CD4-positive, alpha-beta memory T cell (primary cell): ENCODE data around the gene SOCS2. TPM values are rescaled to one million over a fixed set of nuclear protein-coding genes. Genes with fewer than 3 reads are reported as not detected.
A peak's percentile ranks its signal among the peaks of the same experiment; 100 is the strongest.

ENCODE experiments used
- CTCF ChIA-PET: fragments of 350-600 bp; sonication (Branson Sonifier 250); formaldehyde crosslinking; loops from one replicate; lab custom pipeline; 2021; ENCODE audit warnings: inconsistent platforms; ENCODE audit not compliant: partially characterized antibody; lab: Charles Lee
- POLR2A ChIA-PET: fragments of 350-600 bp; sonication (Branson Sonifier 250); formaldehyde crosslinking; loops from one replicate; lab custom pipeline; 2021; ENCODE audit not compliant: partially characterized antibody; lab: Charles Lee
- DNase-seq, 5 donors: peaks; one replicate each; pipeline versions ENCODE4 v3.0.0 to v3.0.0-alpha.2; 2020 to 2022; ENCODE audit warnings: mixed read lengths in 1 of 5
- H3K27ac ChIP-seq: one replicate; pipeline ENCODE4 v1.7.0; 2013; ENCODE audit warnings: low read depth, low read length
- H3K27me3 ChIP-seq: 2 replicates; pipeline ENCODE4 v1.7.0; 2013; ENCODE audit warnings: mild to moderate bottlenecking, low read length, moderate library complexity; ENCODE audit not compliant: insufficient read depth
- H3K36me3 ChIP-seq: 2 replicates; pipeline ENCODE4 v1.7.0; 2013; ENCODE audit warnings: mild to moderate bottlenecking, low read length, moderate library complexity; ENCODE audit not compliant: insufficient read depth
- H3K4me1 ChIP-seq: 2 replicates; pipeline ENCODE4 v1.7.0; 2013; ENCODE audit warnings: mild to moderate bottlenecking, low read length, moderate library complexity; ENCODE audit not compliant: insufficient read depth
- H3K4me3 ChIP-seq, 2 donors: one replicate each; pipeline ENCODE4 v1.7.0; 2013; ENCODE audit warnings: low read length in 2 of 2, mild to moderate bottlenecking in 1 of 2
- H3K9me3 ChIP-seq, 2 donors: one replicate each; pipeline ENCODE4 v1.7.0; 2013; ENCODE audit warnings: low read length in 2 of 2, control low read depth in 1 of 2; ENCODE audit not compliant: control insufficient read depth in 1 of 2
- H3K27ac Mint-ChIP-seq, 7 donors: one replicate each; pipeline ENCODE4 v1.8.0; 2020 to 2021; ENCODE audit warnings: mixed read lengths in 7 of 7, mild to moderate bottlenecking in 6 of 7, inconsistent platforms in 3 of 7, moderate library complexity in 3 of 7
- H3K27me3 Mint-ChIP-seq, 2 donors: one replicate each; pipeline ENCODE4 v1.8.0; 2020 to 2021; ENCODE audit warnings: mixed read lengths in 2 of 2
- H3K36me3 Mint-ChIP-seq, 2 donors: one replicate each; pipeline ENCODE4 v1.8.0; 2020 to 2021; ENCODE audit warnings: mixed read lengths in 2 of 2, inconsistent platforms in 1 of 2, mild to moderate bottlenecking in 1 of 2
- H3K4me1 Mint-ChIP-seq, 4 donors: one replicate each; pipeline ENCODE4 v1.8.0; 2020 to 2021; ENCODE audit warnings: mixed read lengths in 4 of 4, mild to moderate bottlenecking in 1 of 4
- H3K4me3 Mint-ChIP-seq, 8 donors: one replicate each; pipeline ENCODE4 v1.8.0; 2020 to 2021; ENCODE audit warnings: mixed read lengths in 8 of 8, mild to moderate bottlenecking in 7 of 8, moderate library complexity in 6 of 8, inconsistent platforms in 3 of 8
- H3K9me3 Mint-ChIP-seq, 8 donors: one replicate each; pipeline ENCODE4 v1.8.0; 2020 to 2021; ENCODE audit warnings: mixed read lengths in 8 of 8, mild to moderate bottlenecking in 5 of 8, inconsistent platforms in 3 of 8, moderate library complexity in 1 of 8
- intact Hi-C: fragments of 100-400 bp; cut with micrococcal nuclease; formaldehyde crosslinking; loops from one replicate; pipeline ENCODE4 v1.15.1; 2023
- polyA plus RNA-seq, 2 donors: library from polyadenylated mRNA; unstranded; fragments of 300-500 nt; fragmentation: Illumina TruSeq; gene quantifications; one replicate each; pipeline ENCODE4 v1.2.3, GENCODE V29; 2021
- total RNA-seq, 2 experiments: library from RNA; stranded (reverse); gene quantifications; one replicate each; pipeline ENCODE4 v1.2.3, GENCODE V29; 2021

The SOCS2 gene, protein sequence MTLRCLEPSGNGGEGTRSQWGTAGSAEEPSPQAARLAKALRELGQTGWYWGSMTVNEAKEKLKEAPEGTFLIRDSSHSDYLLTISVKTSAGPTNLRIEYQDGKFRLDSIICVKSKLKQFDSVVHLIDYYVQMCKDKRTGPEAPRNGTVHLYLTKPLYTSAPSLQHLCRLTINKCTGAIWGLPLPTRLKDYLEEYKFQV
- total RNA-seq (1 to 10 TPM; 1.7 to 2.6 TPM), polyA plus RNA-seq (10 to 100 TPM; 37.3 to 69.0 TPM)

DNA sequence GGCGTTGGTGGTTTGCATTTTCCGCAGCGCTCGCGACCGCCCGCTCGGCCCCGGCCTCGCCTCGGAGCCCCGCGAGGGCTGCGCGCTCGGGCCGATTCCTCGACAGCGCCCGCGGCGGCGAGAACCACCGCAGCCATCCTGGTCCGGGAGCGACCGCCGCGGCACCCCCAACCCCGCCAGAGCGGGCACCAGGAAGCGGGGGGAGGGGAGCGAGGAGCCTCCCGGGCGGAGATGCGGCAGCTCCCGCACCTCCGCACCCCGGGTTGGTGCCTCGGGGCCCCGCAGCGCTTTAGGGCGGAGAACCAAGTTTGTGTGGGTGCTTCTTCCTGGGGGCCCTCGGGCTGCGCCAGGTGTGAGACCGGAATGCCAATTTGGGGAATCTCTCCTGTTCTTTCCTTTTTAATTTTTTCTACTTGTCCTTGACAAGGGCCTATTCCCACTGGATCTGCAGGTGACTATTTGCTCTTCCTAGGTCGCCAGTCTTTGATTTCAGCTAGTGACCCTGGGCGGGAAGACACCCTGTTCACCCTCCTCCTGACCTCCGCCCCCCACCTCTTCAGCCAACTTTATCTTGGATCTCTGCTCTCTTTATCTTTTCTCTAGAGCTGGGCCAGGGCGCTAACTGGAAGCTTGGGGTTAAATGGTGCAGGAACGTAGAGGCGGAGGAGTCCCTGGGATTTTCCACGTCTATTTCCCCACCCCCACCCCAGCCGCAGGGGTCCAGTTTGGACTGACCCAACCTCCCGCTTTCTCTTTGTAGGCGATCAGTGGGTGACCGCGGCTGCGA lies at the start of gene SOCS2:
SOCS2 (plus strand) TSS at position 751 of the 787 bp plus-strand sequence. CDS start 223 bp downstream, outside the sequence.
- ChIA-PET CTCF (interaction anchor here (0.7 to 6.7 kb wide), 4 partner anchors 21 to 529 kb away, joined by 3 to 57 read pairs (median 5); no protein-coding TSS in a partner anchor), POLR2A (interaction anchor here (0.9 to 1.9 kb wide), 6 partner anchors 13 to 1168 kb away, joined by 3 to 7 read pairs (median 4); partner anchors contain the start of gene CRADD)
- peak within 1 kb of the TSS; percentile 71 to 78 for H3K4me3 ChIP-seq
- H3K4me1 Mint-ChIP-seq, result peaks cover 25 to 62% (median 32%) of the 10 kb centered on the region in 4 donors
- H3K27me3 ChIP-seq, result peaks cover 3% of the 10 kb centered on the region
- peaks cover 1 to 2% of the 10 kb centered on the region in 2 donors for H3K27me3 Mint-ChIP-seq
- H3K36me3 ChIP-seq, result no peaks in the 10 kb centered on the region
- H3K9me3 ChIP-seq, result no peaks in the 10 kb centered on the region
- H3K4me3 Mint-ChIP-seq, result peak within 1 kb of the TSS; percentile 94 to 99 (median 96)
- H3K27ac ChIP-seq, result peak within 1 kb of the TSS; percentile 73
- peaks cover 45% of the 10 kb centered on the region for H3K4me1 ChIP-seq
- DNase-seq, result peak; percentile 23 to 42 (median 33)
- peak within 1 kb of the TSS; percentile 83 to 96 (median 91) for H3K27ac Mint-ChIP-seq
- intact Hi-C loops, result loop anchor here (1.0 to 5.0 kb wide), 8 partner anchors 105 to 1645 kb away; partner anchors contain the start of genes CRADD, EEA1, FGD6 and NR2C1
- H3K9me3 Mint-ChIP-seq, result no peaks in the 10 kb centered on the region
- H3K36me3 Mint-ChIP-seq, result peaks cover 12 to 25% of the 10 kb centered on the region in 2 donors

DNA sequence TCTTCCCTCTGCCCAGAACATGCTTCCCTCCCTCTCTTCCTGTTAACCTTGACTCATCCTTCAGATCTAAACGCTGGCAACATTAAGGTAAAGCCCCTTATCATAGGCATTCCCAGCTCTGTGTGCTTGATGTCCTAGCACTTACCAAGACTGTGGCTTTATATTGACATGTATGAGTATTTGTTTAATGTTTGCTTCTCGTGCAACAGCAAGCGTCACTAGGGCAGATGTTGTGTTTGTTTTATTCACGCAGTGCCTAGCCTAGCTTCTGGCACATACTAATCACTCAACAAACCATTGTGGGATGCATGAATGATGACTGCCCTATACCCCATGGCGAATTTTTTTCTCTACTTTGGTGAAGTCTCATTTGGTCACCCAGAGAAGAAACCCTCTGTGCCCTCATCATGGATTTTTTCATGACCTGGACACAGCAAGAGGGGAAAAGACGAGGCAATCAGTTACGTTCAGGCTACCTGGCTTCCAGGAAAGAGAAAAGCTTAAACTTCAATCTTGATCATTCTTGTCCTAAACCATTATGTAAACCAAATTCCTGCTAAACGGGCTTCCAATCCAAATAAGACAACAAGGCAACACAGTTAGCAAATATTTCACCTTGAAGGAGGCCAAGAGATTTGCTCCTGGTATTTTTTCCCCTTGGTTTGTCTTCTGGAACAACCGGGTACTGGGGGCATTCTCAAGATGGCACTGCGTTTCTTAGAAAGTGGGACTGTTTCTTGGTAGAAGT lies 47.9 kb upstream of the SOCS2 start:
- Mint-ChIP-seq H3K9me3 (no peaks in the 10 kb centered on the region), H3K4me3 (no peak overlapping the region), H3K27ac (no peak overlapping the region), H3K36me3 (no peaks in the 10 kb centered on the region), H3K4me1 (peaks cover 0 to 5% (median 2%) of the 10 kb centered on the region in 4 donors), H3K27me3 (peaks cover 1 to 4% of the 10 kb centered on the region in 2 donors)
- Histone ChIP-seq H3K27ac (no peak overlapping the region), H3K36me3 (no peaks in the 10 kb centered on the region), H3K4me3 (no peak overlapping the region), H3K4me1 (no peaks in the 10 kb centered on the region), H3K9me3 (no peaks in the 10 kb centered on the region), H3K27me3 (no peaks in the 10 kb centered on the region)
- POLR2A ChIA-PET, result no interaction called here
- CTCF ChIA-PET, result interaction anchor here (3.5 kb wide), 1 partner anchor 578 kb away, joined by 19 read pairs; no protein-coding TSS in a partner anchor
- intact Hi-C loops, result no loop called here
- DNase-seq, result no peak

DNA sequence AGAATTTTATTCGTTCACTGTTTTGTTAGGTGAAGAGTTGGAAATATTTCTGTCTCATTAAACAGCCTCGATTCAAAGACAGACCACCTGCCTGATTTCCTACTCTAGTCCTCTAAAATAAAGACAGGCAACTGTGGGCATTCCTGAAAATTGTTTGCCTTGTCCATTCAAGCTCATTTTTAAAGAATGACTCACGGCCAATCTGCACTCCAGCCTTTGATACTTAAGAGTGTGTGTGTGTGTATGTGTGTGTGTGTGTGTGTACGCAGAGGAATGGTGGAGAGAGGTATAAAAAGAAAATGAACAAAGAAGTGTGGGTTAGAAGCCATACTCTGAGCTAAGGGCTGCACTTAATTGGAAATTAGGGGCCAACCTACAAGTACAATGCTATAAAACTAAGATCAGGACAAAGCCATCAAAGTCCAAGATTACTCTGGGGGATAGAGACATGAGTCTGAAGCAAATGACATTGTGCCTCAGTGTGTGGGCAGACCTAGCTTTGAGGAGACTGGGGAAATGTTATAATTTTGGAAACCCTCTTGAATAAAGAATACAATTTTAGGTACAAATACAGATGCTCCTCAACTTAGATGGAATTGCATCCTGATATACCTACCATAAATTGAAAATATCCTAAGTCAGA lies 45.6 kb upstream of the SOCS2 start:
- Histone ChIP-seq H3K4me3 (no peak overlapping the region), H3K27ac (no peak overlapping the region), H3K4me1 (peaks cover 5% of the 10 kb centered on the region), H3K9me3 (no peaks in the 10 kb centered on the region), H3K27me3 (no peaks in the 10 kb centered on the region), H3K36me3 (no peaks in the 10 kb centered on the region)
- H3K4me1 Mint-ChIP-seq, result peaks cover 6 to 13% (median 9%) of the 10 kb centered on the region in 4 donors
- intact Hi-C loops, result no loop called here
- ChIA-PET POLR2A (interaction anchor here (1.4 kb wide), 1 partner anchor 574 kb away, joined by 3 read pairs; no protein-coding TSS in a partner anchor), CTCF (interaction anchor here (0.7 to 3.5 kb wide), 4 partner anchors 10 to 576 kb away, joined by 3 to 19 read pairs (median 3); no protein-coding TSS in a partner anchor)
- H3K4me3 Mint-ChIP-seq, result no peak overlapping the region
- no peaks in the 10 kb centered on the region for H3K36me3 Mint-ChIP-seq
- no peaks in the 10 kb centered on the region for H3K9me3 Mint-ChIP-seq
- no peak for DNase-seq
- H3K27me3 Mint-ChIP-seq, result peaks cover 1 to 7% of the 10 kb centered on the region in 2 donors
- H3K27ac Mint-ChIP-seq, result no peak overlapping the region

DNA sequence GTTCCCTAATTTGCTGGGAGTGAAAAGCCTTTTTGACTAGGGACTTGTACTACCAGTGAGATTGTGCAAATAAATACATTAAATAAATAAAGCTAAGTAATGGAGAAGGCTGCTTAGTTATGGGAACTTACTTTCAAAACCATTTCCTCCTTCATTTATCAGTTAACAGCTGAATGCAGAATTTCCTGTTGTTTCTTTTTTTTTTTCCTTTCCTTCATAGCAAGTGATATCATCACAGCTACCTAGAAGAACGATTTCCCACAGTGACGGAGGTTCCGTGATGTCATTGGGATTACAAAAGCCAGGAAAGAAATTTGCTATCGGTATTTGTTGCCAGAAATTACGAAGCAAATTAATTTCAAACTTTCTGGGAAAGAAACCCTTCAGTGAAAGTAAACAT lies 42.1 kb upstream of the SOCS2 start:
- Mint-ChIP-seq H3K36me3 (no peaks in the 10 kb centered on the region), H3K27me3 (peaks cover under 1 to 7% of the 10 kb centered on the region in 2 donors), H3K9me3 (no peaks in the 10 kb centered on the region), H3K27ac (peak overlapping the region in 3 of 7 donors; percentile 6 to 63 (median 33)), H3K4me3 (peak overlapping the region in 2 of 8 donors; percentile 1 to 52), H3K4me1 (peaks cover 6 to 13% (median 9%) of the 10 kb centered on the region in 4 donors)
- ChIA-PET POLR2A (no interaction called here), CTCF (interaction anchor here (1.1 kb wide), 1 partner anchor 38 kb away, joined by 3 read pairs; no protein-coding TSS in a partner anchor)
- Histone ChIP-seq H3K9me3 (no peaks in the 10 kb centered on the region), H3K27me3 (no peaks in the 10 kb centered on the region), H3K36me3 (no peaks in the 10 kb centered on the region), H3K4me1 (peaks cover 5% of the 10 kb centered on the region), H3K27ac (no peak overlapping the region), H3K4me3 (no peak overlapping the region)
- DNase-seq, result no peak
- intact Hi-C loops, result no loop called here

DNA sequence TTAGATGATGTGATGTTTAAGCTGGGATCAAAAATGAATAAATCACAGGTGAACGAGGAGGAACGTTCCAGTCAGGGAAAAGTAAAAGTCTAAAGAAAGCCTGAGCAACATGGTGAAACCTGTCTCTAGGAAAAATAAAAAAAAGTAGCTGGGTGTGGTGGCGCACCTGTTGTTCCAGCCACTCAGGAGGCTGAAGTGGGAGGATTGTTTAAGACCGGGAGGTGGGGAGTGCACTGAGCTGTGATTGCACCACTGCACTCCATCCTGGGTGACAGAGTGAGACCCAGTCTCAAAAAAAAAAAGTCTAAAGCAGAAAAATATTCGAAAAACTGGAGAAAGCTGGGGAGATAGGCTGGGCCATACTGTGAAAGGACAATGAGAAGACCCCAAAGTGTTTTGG lies 39.2 kb upstream of the SOCS2 start:
- no peak overlapping the region for H3K27ac Mint-ChIP-seq
- no peak for DNase-seq

DNA sequence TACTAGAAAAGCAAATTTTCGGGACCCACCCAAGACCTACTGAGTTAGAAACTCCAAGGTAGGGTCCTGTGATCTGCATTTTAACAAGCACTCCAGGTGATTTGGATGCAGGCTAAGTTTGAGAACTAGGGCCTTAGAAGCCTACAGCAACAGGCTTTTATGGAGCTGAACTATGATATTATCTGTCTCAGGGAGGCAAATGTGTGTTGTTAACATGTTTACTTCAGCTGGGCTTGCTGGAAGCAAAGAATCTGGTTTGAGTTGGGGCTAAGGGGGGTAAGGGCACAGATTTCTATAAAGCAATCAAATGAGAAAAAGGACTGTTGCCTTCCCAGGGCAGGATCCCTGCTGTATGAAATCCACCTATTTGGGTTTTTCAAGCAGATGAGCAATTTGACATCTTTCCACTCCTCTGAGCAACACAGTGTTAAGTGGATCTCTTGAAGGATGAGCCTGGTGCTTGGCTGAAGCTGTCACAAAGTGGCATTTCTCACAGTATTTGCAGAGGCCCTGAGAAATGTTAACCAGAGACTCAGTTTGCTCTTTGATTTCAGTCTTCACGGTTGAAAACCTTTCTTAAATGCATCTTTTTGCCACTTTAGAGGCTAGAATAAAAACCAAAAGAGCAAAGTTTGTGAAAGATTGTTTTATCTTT lies 36.2 kb upstream of the SOCS2 start:
- Mint-ChIP-seq H3K9me3 (no peaks in the 10 kb centered on the region), H3K27ac (peak overlapping the region in 2 of 7 donors; percentile 3 to 68), H3K4me3 (no peak overlapping the region), H3K4me1 (peaks cover 3 to 18% (median 10%) of the 10 kb centered on the region in 4 donors), H3K27me3 (no peaks in the 10 kb centered on the region), H3K36me3 (no peaks in the 10 kb centered on the region)
- H3K36me3 ChIP-seq, result no peaks in the 10 kb centered on the region
- H3K27me3 ChIP-seq, result no peaks in the 10 kb centered on the region
- H3K4me1 ChIP-seq, result peaks cover under 1% of the 10 kb centered on the region
- CTCF ChIA-PET, result interaction anchor here (0.6 to 5.1 kb wide), 3 partner anchors 20 to 566 kb away, joined by 3 to 25 read pairs (median 5); no protein-coding TSS in a partner anchor
- no peaks in the 10 kb centered on the region for H3K9me3 ChIP-seq
- no peak overlapping the region for H3K4me3 ChIP-seq
- intact Hi-C loops, result no loop called here
- no peak overlapping the region for H3K27ac ChIP-seq
- POLR2A ChIA-PET, result no interaction called here
- no peak for DNase-seq

More for the DNA sequence above, 39.2 kb upstream of the SOCS2 start:
- peaks cover 9 to 22% (median 17%) of the 10 kb centered on the region in 4 donors for H3K4me1 Mint-ChIP-seq
- no peaks in the 10 kb centered on the region for H3K9me3 Mint-ChIP-seq
- no peaks in the 10 kb centered on the region for H3K9me3 ChIP-seq
- peaks cover 5% of the 10 kb centered on the region for H3K4me1 ChIP-seq
- H3K27me3 ChIP-seq, result no peaks in the 10 kb centered on the region
- ChIA-PET POLR2A (no interaction called here), CTCF (interaction anchor here (0.7 kb wide), 1 partner anchor 36 kb away, joined by 3 read pairs; no protein-coding TSS in a partner anchor)
- no peak overlapping the region for H3K4me3 Mint-ChIP-seq
- H3K36me3 Mint-ChIP-seq, result no peaks in the 10 kb centered on the region
- intact Hi-C loops, result no loop called here
- no peak overlapping the region for H3K4me3 ChIP-seq
- H3K36me3 ChIP-seq, result no peaks in the 10 kb centered on the region
- peaks cover 0 to 4% of the 10 kb centered on the region in 2 donors for H3K27me3 Mint-ChIP-seq
- H3K27ac ChIP-seq, result no peak overlapping the region
